ENCODE results near the gene TRPM1. TPM values are rescaled to one million over a fixed set of nuclear protein-coding genes. Genes with fewer than 3 reads are reported as not detected.

TRPM1 gene
- total and polyA plus RNA-seq, 7 experiments from 2014 or later: not detected

GRCh38 chr15:30953731-30954378 lies 147.7 kb downstream of the TRPM1 start:
- Histone ChIP-seq H3K36me3 (ENCODE audit: control insufficient read depth in 2 of 3, insufficient read depth in 3 of 3, low read length in 3 of 3) (peaks cover 43 to 95% (median 52%) of the 10 kb centered on the region in 3 experiments), H3K9me3 (ENCODE audit: control insufficient read depth in 2 of 3, low read length in 3 of 3) (no peaks in the 10 kb centered on the region), H3K27me3 (ENCODE audit: control insufficient read depth in 2 of 2, insufficient read depth in 2 of 2, low read length in 2 of 2) (no peaks in the 10 kb centered on the region), H3K4me1 (ENCODE audit: control insufficient read depth in 2 of 2, insufficient read depth in 2 of 2, low read length in 2 of 2) (no peaks in the 10 kb centered on the region), H3K27ac (ENCODE audit: low read depth, low read length) (no peak overlapping the region), H3K4me3 (ENCODE audit: low read length) (no peak overlapping the region)
- ATAC-seq (peak; percentile 60), DNase-seq (no peak)
- Mint-ChIP-seq H3K4me1 (peaks cover 0 to 11% (median 0%) of the 10 kb centered on the region in 7 donors), H3K27ac (peak overlapping the region in 7 of 9 donors; percentile 12 to 81 (median 72)), H3K27me3 (no peaks in the 10 kb centered on the region), H3K36me3 (peaks cover 33 to 87% (median 61%) of the 10 kb centered on the region in 5 donors), H3K4me3 (no peak overlapping the region), H3K9me3 (peaks cover 0 to 7% (median 0%) of the 10 kb centered on the region in 11 donors)
- CTCF ChIA-PET: no interaction called here
- POLR2A ChIA-PET: no interaction called here
- intact Hi-C loops (cut with micrococcal nuclease): loop anchor here in 1 of 2 donors (10.0 kb wide), 1 partner anchor 171 kb away; no protein-coding TSS in a partner anchor

GRCh38 chr15:30953183-30953582 lies 148.3 kb downstream of the TRPM1 start:
- Histone ChIP-seq H3K9me3 (ENCODE audit: control insufficient read depth in 2 of 3, low read length in 3 of 3) (no peaks in the 10 kb centered on the region), H3K27ac (ENCODE audit: low read depth, low read length) (no peak overlapping the region), H3K4me1 (ENCODE audit: control insufficient read depth in 2 of 2, insufficient read depth in 2 of 2, low read length in 2 of 2) (no peaks in the 10 kb centered on the region), H3K36me3 (ENCODE audit: control insufficient read depth in 2 of 3, insufficient read depth in 3 of 3, low read length in 3 of 3) (peaks cover 41 to 95% (median 53%) of the 10 kb centered on the region in 3 experiments), H3K27me3 (ENCODE audit: control insufficient read depth in 2 of 2, insufficient read depth in 2 of 2, low read length in 2 of 2) (no peaks in the 10 kb centered on the region), H3K4me3 (ENCODE audit: low read length) (no peak overlapping the region)
- CTCF ChIA-PET: no interaction called here
- no peak for ATAC-seq
- Mint-ChIP-seq H3K27me3 (no peaks in the 10 kb centered on the region), H3K36me3 (peaks cover 35 to 90% (median 63%) of the 10 kb centered on the region in 5 donors), H3K27ac (peak overlapping the region in 1 of 9 donors; percentile 32), H3K4me3 (no peak overlapping the region), H3K9me3 (peaks cover 0 to 7% (median 0%) of the 10 kb centered on the region in 11 donors), H3K4me1 (peaks cover 0 to 11% (median 0%) of the 10 kb centered on the region in 7 donors)
- intact Hi-C loops (cut with micrococcal nuclease): loop anchor here in 1 of 2 donors (10.0 kb wide), 1 partner anchor 172 kb away; no protein-coding TSS in a partner anchor
- POLR2A ChIA-PET: interaction anchor here (0.6 kb wide), 1 partner anchor 159 kb away, joined by 3 read pairs; no protein-coding TSS in a partner anchor
- no peak for DNase-seq

Small RNAs within 50 kb of the gene (microRNA-seq; reads per million reads assigned to microRNA genes)
- not detected for gene MIR211 (ENCODE audit: borderline microRNAs expressed)

Other genes with a start within 250 kb of the TRPM1 start
- gene FAN1, start 197.8 kb downstream of the TRPM1 start, total RNA-seq: 10 to 100 TPM; 24.0 to 29.5 (median 28.2) TPM
- 10 to 100 TPM in 1 of 2 donors, 1 to 10 TPM in 1; 9.6 to 10.5 TPM for gene FAN1, start 197.8 kb downstream of the TRPM1 start, polyA plus RNA-seq
- 10 to 100 TPM; 21.2 to 50.8 (median 34.0) TPM for gene MTMR10, start 110.1 kb downstream of the TRPM1 start, total RNA-seq
- gene MTMR10, start 110.1 kb downstream of the TRPM1 start, polyA plus RNA-seq: 1 to 10 TPM; 4.0 to 9.4 TPM
- 100 to 1,000 TPM; 175 to 256 (median 199) TPM for gene KLF13, start 225.1 kb upstream of the TRPM1 start, total RNA-seq
- gene KLF13, start 225.1 kb upstream of the TRPM1 start, polyA plus RNA-seq: 10 to 100 TPM; 42.4 to 53.7 TPM